Kidney (tissue), 14 donors: ENCODE measurements around the gene CACNA1S. TPM values are rescaled to one million over a fixed set of nuclear protein-coding genes. Genes with fewer than 3 reads are reported as not detected.
A peak's percentile ranks its signal among the peaks of the same experiment; 100 is the strongest.

Experiments
- DNase-seq, 5 donors: peaks; one replicate each; pipeline ENCODE4 v3.0.0-alpha.2; 2013 to 2020
- FAIRE-seq: peaks from 2 replicates; lab custom pipeline; 2012; peaks lifted over from hg19 to GRCh38; lab: Jason Lieb, UNC
- H3K27ac ChIP-seq, 2 donors: one replicate each; pipeline ENCODE4 v1.7.0; 2013; ENCODE audit warnings: low read depth in 2 of 2, low read length in 2 of 2, inconsistent platforms in 1 of 2
- H3K27me3 ChIP-seq: one replicate; pipeline ENCODE4 v1.7.1; 2013; ENCODE audit warnings: low read length, inconsistent platforms; ENCODE audit not compliant: control insufficient read depth, insufficient read depth
- H3K36me3 ChIP-seq, 3 donors: one replicate each; pipeline versions ENCODE4 v1.7.0 to v1.7.1; 2013; ENCODE audit warnings: low read length in 3 of 3, control low read depth in 1 of 3, inconsistent platforms in 1 of 3; ENCODE audit not compliant: insufficient read depth in 3 of 3, control insufficient read depth in 2 of 3
- H3K4me1 ChIP-seq, 3 donors: one replicate each; pipeline versions ENCODE4 v1.7.0 to v1.7.1; 2013; ENCODE audit warnings: low read length in 3 of 3, inconsistent platforms in 1 of 3, low read depth in 1 of 3; ENCODE audit not compliant: control insufficient read depth in 2 of 3, insufficient read depth in 2 of 3
- H3K4me3 ChIP-seq, 3 donors: one replicate each; pipeline versions ENCODE4 v1.7.0 to v1.8.1; 2013; ENCODE audit warnings: low read length in 3 of 3, control low read depth in 1 of 3, inconsistent platforms in 1 of 3
- H3K9ac ChIP-seq, 3 donors: one replicate each; pipeline versions ENCODE4 v1.7.0 to v1.7.1; 2013; ENCODE audit warnings: low read length in 3 of 3, control low read depth in 1 of 3, inconsistent platforms in 1 of 3
- H3K9me3 ChIP-seq, 3 donors: one replicate each; pipeline versions ENCODE4 v1.7.0 to v1.7.1; 2013; ENCODE audit warnings: low read length in 3 of 3, control low read depth in 1 of 3, inconsistent platforms in 1 of 3; ENCODE audit not compliant: control insufficient read depth in 2 of 3, insufficient read depth in 1 of 3
- CTCF ChIP-seq: IDR thresholded peaks from 3 replicates; pipeline ENCODE4 v1.5.1; 2012; ENCODE audit warnings: mild to moderate bottlenecking, moderate library complexity, borderline replicate concordance; ENCODE audit not compliant: insufficient read depth; ENCODE audit errors: extremely low read depth
- intact Hi-C: fragments of 100-400 bp; cut with DNase I; formaldehyde crosslinking; loops from one replicate; pipeline ENCODE4 v1.11.1; 2022
- polyA plus RNA-seq: library from polyadenylated mRNA; stranded (reverse); fragments of 350-450 nt; fragmentation: Illumina TruSeq; extraction: RNeasy Lipid Tissue Mini Kit (QIAGEN cat#74804); gene quantifications from one replicate; pipeline ENCODE4 v1.2.3, GENCODE V29; 2014; ENCODE audit warnings: low read depth, low replicate concordance; ENCODE audit not compliant: insufficient read depth
- total RNA-seq: library from RNA; stranded (reverse); fragmentation: NEBNext Ultra II Directional; extraction: Animal tissue kit (Norgen Biotek cat#: 25700); gene quantifications from one replicate; pipeline ENCODE4 v1.2.1, GENCODE V29; 2021
- donor health status: control.
- donor health status: control.
- donor health status: control.
- donor health status: control.
- donor health status: control.
- donor health status: DM: yes; HTN: yes; CAD: no.
- donor health status: Normal renal cell carcinoma (clear cell type).

Gene CACNA1S
- total and polyA plus RNA-seq, 2 donors from 2014 or later: 0.41 TPM; not detected in 1

- Histone ChIP-seq H3K36me3 (no peaks in the 10 kb centered on the region), H3K4me3 (no peak overlapping the region), H3K4me1 (peaks cover 0 to 2% (median 0%) of the 10 kb centered on the region in 3 donors), H3K9me3 (no peaks in the 10 kb centered on the region), H3K9ac (no peak overlapping the region), H3K27ac (no peak overlapping the region), H3K27me3 (no peaks in the 10 kb centered on the region)
- FAIRE-seq: no peak
- DNase-seq: peak in 2 of 5 donors; percentile 14 to 44
- intact Hi-C loops: no loop called here
- no peak for TF ChIP-seq CTCF
Measured at GRCh38 chr1:201084295-201084694, 27.9 kb downstream of the CACNA1S start.

- intact Hi-C loops: no loop called here
- FAIRE-seq (no peak), DNase-seq (no peak)
- Histone ChIP-seq H3K4me1 (peaks cover 0 to 2% (median 0%) of the 10 kb centered on the region in 3 donors), H3K27ac (no peak overlapping the region), H3K9ac (no peak overlapping the region), H3K27me3 (no peaks in the 10 kb centered on the region), H3K36me3 (no peaks in the 10 kb centered on the region), H3K9me3 (no peaks in the 10 kb centered on the region), H3K4me3 (no peak overlapping the region)
- TF ChIP-seq CTCF: no peak
Measured at GRCh38 chr1:201083741-201084140, 28.5 kb downstream of the CACNA1S start.

- DNase-seq (no peak), FAIRE-seq (no peak)
- H3K4me3 ChIP-seq: no peak overlapping the region
- no peaks in the 10 kb centered on the region for H3K36me3 ChIP-seq
- no peak overlapping the region for H3K27ac ChIP-seq
- no peaks in the 10 kb centered on the region for H3K4me1 ChIP-seq
- H3K9ac ChIP-seq: no peak overlapping the region
- no peak for TF ChIP-seq CTCF
- intact Hi-C loops: no loop called here
- no peaks in the 10 kb centered on the region for H3K9me3 ChIP-seq
- no peaks in the 10 kb centered on the region for H3K27me3 ChIP-seq
Measured at GRCh38 chr1:201080135-201080534, 32.1 kb downstream of the CACNA1S start.

- Histone ChIP-seq H3K9me3 (no peaks in the 10 kb centered on the region), H3K4me1 (no peaks in the 10 kb centered on the region), H3K27ac (no peak overlapping the region), H3K27me3 (no peaks in the 10 kb centered on the region), H3K4me3 (no peak overlapping the region), H3K9ac (no peak overlapping the region), H3K36me3 (no peaks in the 10 kb centered on the region)
- intact Hi-C loops: no loop called here
- no peak for TF ChIP-seq CTCF
- DNase-seq (no peak), FAIRE-seq (no peak)
Measured at GRCh38 chr1:201077736-201078135, 34.5 kb downstream of the CACNA1S start.
